Measurements from ENCODE around the gene C8A. TPM values are rescaled to one million over a fixed set of nuclear protein-coding genes. Genes with fewer than 3 reads are reported as not detected.

The C8A gene
- polyA plus RNA-seq, 1 experiment = not detected

- Histone ChIP-seq H3K27me3 (ENCODE audit: control insufficient read depth, insufficient read depth, low read length) (no peaks in the 10 kb centered on the region), H3K9me3 (ENCODE audit: control insufficient read depth, insufficient read depth, low read length) (no peaks in the 10 kb centered on the region), H3K27ac (ENCODE audit: low read depth, low read length) (no peak overlapping the region), H3K4me3 (ENCODE audit: low read depth, low read length) (no peak overlapping the region)
- no peak for TF ChIP-seq CTCF (IDR thresholded peaks at IDR 0.05; ENCODE audit: low read depth, low read length)
- no peak for DNase-seq (ENCODE audit: low read depth, low spot score)
- ChIA-PET CTCF (no interaction called here), POLR2A (no interaction called here)
Measured at GRCh38 chr1:56850922-56851321, 3.7 kb upstream of the C8A start.

DNA sequence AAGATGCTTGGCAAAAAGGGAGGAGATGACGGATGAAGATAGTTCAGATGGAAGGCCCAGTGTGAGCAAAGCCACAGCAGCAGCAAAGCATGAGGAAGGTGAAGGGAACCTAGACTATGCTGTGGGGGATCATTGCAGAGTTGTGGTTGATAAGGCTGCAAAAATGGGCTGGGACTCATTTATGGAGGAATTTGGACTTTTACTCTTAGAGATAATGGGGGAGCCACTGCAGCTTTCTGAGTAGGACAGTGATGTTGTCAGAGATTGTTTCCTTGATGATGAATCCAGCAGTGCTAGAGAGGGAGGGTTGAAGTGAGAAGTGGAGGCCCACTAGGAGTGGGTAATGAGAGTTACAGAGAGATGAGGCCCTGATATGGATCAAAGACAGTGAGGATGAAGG, 2.1 kb upstream of the C8A start:
- no peak overlapping the region for H3K4me3 ChIP-seq (ENCODE audit: low read depth, low read length)
- DNase-seq (ENCODE audit: low read depth, low spot score) = no peak
- ChIA-PET POLR2A (no interaction called here), CTCF (no interaction called here)
- TF ChIP-seq CTCF (IDR thresholded peaks at IDR 0.05; ENCODE audit: low read depth, low read length) = no peak
- H3K27me3 ChIP-seq (ENCODE audit: control insufficient read depth, insufficient read depth, low read length) = no peaks in the 10 kb centered on the region
- no peak overlapping the region for H3K27ac ChIP-seq (ENCODE audit: low read depth, low read length)
- no peaks in the 10 kb centered on the region for H3K9me3 ChIP-seq (ENCODE audit: control insufficient read depth, insufficient read depth, low read length)

GRCh38 chr1:56855190-56855589, 593 bp downstream of the C8A start:
- H3K27ac ChIP-seq (ENCODE audit: low read depth, low read length) = no peak overlapping the region
- ChIA-PET POLR2A (no interaction called here), CTCF (interaction anchor here (0.6 kb wide), 2 partner anchors 23 to 28 kb away, joined by 3 to 4 read pairs; no protein-coding TSS in a partner anchor)
- H3K4me3 ChIP-seq (ENCODE audit: low read depth, low read length) = no peak overlapping the region
- no peak for TF ChIP-seq CTCF (IDR thresholded peaks at IDR 0.05; ENCODE audit: low read depth, low read length)
- no peak for DNase-seq (ENCODE audit: low read depth, low spot score)
- H3K9me3 ChIP-seq (ENCODE audit: control insufficient read depth, insufficient read depth, low read length) = no peaks in the 10 kb centered on the region
- H3K27me3 ChIP-seq (ENCODE audit: control insufficient read depth, insufficient read depth, low read length) = no peaks in the 10 kb centered on the region

GRCh38 chr1:56856186-56856585, 1.6 kb downstream of the C8A start:
- H3K27ac ChIP-seq (ENCODE audit: low read depth, low read length) = no peak overlapping the region
- H3K4me3 ChIP-seq (ENCODE audit: low read depth, low read length) = no peak overlapping the region
- CTCF ChIA-PET = interaction anchor here (0.8 kb wide), 1 partner anchor 113 kb away, joined by 3 read pairs; no protein-coding TSS in a partner anchor
- no peaks in the 10 kb centered on the region for H3K9me3 ChIP-seq (ENCODE audit: control insufficient read depth, insufficient read depth, low read length)
- POLR2A ChIA-PET = no interaction called here
- TF ChIP-seq CTCF (IDR thresholded peaks at IDR 0.05; ENCODE audit: low read depth, low read length) = no peak
- DNase-seq (ENCODE audit: low read depth, low spot score) = no peak
- no peaks in the 10 kb centered on the region for H3K27me3 ChIP-seq (ENCODE audit: control insufficient read depth, insufficient read depth, low read length)

DNA sequence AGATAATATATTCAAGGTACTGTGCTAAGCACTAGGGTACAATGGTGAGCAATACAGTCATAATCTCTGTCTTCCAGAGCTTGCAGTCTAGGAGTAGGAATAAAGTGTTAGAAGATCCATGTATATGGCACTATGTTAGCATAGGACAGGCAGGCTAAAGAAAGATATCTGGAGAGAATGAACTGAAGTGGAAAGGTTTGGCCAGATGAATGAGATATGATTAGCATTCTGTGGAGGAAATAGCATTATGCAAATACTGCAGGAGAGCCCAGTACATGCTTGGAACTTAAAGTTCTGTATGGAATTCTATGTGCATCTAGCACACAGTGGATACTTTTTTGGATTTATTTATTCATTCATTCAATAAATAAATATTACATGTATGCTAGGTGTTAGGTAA, 4.7 kb downstream of the C8A start:
- POLR2A ChIA-PET = no interaction called here
- CTCF ChIA-PET = no interaction called here
- TF ChIP-seq CTCF (IDR thresholded peaks at IDR 0.05; ENCODE audit: low read depth, low read length) = no peak

More for the DNA sequence above, 4.7 kb downstream of the C8A start:
- no peak overlapping the region for H3K4me3 ChIP-seq (ENCODE audit: low read depth, low read length)
- no peaks in the 10 kb centered on the region for H3K9me3 ChIP-seq (ENCODE audit: control insufficient read depth, insufficient read depth, low read length)
- H3K27me3 ChIP-seq (ENCODE audit: control insufficient read depth, insufficient read depth, low read length) = no peaks in the 10 kb centered on the region
- H3K27ac ChIP-seq (ENCODE audit: low read depth, low read length) = no peak overlapping the region
- no peak for DNase-seq (ENCODE audit: low read depth, low spot score)
